CD4-positive, alpha-beta T cell treated with Interleukin-21 for 1 hour (primary cell): Measurements from ENCODE around the gene GIPC2.
"Not testable (repeated sequence)": the region's sequence is repeated elsewhere in the genome, so short reads cannot be mapped to it uniquely, and the experiment has no call there.

Experiments
- DNase-seq: peaks from one replicate; pipeline ENCODE4 v3.0.0-alpha.2; 2020

Gene GIPC2, protein sequence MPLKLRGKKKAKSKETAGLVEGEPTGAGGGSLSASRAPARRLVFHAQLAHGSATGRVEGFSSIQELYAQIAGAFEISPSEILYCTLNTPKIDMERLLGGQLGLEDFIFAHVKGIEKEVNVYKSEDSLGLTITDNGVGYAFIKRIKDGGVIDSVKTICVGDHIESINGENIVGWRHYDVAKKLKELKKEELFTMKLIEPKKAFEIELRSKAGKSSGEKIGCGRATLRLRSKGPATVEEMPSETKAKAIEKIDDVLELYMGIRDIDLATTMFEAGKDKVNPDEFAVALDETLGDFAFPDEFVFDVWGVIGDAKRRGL

DNA sequence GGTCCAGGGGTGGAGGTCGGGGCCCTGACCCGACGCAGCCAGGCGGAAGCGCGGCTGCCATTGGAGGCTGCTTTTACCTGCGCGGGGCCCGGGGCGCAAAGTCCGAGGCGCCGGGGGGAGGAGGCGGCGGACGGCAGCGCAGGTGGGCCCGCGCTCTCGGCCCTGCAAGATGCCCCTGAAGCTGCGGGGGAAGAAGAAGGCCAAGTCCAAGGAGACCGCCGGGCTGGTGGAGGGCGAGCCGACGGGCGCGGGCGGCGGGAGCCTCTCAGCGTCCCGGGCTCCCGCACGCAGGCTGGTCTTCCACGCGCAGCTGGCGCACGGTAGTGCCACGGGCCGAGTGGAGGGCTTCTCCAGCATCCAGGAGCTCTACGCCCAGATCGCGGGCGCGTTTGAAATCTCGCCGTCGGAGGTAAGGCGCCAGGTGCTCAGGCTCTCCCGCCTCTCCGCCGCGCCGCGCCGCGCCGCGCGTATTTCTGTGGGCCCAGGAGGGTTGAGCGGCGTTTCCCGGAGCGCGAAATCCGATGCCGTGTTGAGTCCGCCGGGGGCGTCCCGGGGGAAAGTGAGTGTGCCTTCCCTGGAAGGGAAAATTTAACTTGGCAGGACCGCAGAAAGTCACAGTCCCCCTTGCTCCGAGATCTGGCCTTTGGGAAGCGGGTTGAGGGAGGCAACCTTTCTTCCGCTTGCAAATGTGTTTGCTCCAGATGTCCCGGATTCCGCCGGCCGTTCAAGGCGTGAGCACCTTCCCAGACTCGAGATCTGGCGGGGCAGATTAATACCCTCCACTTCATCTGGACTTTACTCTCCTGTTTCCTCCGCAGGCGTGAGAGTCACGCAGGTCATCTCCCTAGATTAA lies at the start of gene GIPC2:
Gene GIPC2, plus strand, starts transcription at position 41 of the 853 bp plus-strand sequence. Its CDS starts 129 bp downstream, at position 170.
- no peak for DNase-seq

DNA sequence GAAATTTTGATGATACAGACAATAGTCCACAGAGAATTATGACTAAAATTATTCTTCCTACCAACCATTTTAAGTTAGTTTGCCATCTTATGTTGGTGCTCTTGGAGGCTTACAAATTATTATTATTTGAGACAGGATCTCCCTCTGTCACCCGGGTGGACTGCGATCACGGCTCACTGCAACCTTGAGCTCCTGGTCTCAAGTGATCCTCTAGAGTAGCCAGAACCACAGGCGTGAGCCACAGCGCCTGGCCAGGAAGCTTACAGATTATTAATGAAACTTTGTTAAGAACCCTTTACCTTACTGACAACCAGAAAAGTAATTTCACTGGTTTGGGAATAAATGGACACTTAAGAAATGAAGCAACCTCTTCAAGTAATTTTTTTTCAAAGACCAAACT lies 49.0 kb upstream of the GIPC2 start:
- DNase-seq = no peak

DNA sequence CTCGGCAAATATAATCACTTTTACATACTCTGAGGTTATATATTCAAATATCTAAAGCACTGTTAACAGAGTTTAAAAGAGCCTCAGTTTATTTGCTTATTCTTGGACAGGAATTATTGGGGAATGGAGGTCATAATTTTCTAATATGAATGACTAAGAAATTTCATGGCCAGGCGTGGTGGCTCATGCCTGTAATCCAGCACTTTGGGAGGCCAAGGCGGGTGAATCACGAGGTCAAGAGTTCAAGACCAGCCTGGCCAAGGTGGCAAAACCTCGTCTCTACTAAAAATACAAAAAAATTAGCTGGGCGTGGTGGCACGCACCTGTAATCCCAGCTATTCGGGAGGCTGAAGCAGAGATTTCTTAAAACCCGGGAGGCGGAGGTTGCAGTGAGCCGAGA lies 45.2 kb upstream of the GIPC2 start:
- not testable (repeated sequence) for DNase-seq

DNA sequence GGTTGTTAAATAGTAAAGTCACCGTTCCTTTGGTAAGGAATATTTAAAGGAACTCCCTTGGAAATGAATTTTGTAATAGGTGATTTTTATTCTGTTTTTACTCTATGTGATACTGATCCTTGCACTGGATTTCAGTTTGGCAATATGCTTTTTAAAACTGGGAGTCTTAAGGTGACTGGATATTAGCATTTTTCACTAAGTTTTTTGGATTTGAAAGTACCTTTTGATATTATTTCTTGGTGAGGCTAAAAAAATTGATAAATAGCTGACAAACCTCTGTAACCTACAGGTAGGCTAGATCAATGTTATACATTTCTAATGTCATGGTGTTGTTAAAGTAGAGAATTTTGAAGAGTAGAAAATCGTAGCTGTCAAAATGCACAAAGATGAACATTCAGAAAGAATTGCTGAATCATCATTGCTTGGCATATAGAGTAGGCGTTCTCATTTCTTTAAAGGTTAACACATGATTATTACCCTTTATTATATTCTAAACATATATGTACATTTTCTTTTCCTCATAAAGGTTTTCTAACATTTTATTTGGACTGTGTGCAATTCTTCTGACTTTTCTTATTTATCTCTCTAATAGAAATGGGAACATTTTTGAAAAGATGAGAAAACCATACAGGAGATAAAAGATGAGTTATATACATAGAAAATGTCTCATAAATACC lies 42.6 kb upstream of the GIPC2 start:
- peak; percentile 21 for DNase-seq

DNA sequence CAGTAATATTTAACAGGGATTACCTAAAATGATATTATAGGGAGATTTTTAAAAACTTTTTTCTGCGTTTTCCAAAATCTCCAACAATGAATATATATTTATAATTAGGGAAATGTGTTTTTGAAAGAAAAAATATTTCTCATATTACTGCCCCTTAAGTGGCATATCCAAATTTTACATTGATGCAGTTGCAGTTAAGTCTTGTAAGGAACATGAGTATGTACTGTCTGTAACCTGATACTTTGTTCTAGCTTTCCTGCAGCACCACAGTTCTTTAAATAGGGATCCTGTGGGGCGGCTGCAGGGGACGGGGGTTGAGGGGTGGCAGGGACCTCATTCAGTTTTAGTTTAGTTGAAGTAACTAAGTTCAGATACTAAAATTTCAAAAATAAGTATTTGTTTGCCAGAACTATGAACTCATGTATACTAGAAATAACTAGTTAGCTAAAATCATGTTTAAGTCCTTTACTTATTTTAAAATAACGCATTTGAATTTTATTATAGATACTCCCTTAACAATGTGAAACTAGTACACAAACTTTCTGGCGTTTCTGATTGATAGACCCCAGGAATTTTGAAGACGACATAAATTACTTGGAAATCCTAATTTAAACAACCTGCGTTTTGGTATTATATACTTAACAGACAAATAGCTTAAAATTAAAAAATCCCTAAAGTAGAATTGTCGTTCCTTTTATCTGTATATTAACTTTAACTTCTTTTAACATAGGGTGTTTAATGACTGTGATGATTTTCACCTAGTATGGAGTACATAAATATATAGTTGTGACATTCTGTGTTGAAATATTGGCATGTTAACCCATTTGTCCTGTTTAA lies 41.7 kb upstream of the GIPC2 start:
- peak; percentile 61 for DNase-seq

DNA sequence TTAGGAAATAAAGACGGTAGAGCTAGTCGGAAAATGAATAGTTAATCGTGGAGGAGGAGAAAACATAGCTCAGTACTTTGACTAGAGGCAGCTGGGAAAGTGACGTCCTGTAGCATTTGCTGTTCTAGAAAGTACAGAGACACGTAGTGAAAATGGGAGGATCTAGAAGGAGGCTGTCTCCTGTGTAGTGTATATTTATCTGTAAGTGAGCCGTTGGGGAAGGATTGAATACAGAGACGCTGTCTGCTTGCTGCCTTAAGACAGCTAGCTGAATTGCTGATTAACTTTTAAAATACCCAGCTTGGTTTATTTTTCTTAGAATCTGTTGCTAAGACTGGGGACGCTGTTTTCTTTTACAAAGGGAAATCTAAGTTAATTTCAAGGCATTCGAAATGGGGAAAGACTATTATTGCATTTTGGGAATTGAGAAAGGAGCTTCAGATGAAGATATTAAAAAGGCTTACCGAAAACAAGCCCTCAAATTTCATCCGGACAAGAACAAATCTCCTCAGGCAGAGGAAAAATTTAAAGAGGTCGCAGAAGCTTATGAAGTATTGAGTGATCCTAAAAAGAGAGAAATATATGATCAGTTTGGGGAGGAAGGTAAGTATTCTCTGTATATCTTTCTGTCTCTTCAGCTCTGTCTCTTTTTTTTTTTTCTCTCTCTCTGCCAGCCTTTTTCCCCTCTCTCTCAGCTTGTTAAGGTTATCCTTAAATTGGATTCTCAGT lies 40.9 kb upstream of the GIPC2 start, which contains the start of gene DNAJB4:
Gene DNAJB4, plus strand, starts transcription at position 221 of the 729 bp plus-strand sequence. Its CDS starts 172 bp downstream, at position 393.
- DNase-seq = peak; percentile 94

DNA sequence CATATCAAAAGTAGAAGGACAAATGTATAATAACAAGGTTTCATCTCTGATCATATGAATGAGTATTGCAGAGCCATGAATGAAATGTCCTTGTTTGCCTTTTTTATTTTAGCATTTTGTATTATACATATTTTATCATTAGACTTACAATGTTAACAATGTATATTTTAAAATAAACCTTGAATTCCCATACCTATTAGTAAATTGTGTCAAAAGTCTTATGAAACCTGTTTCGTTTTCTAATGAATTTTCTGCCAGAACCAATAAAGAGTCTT lies 40.4 kb upstream of the GIPC2 start:
- DNase-seq = no peak

DNA sequence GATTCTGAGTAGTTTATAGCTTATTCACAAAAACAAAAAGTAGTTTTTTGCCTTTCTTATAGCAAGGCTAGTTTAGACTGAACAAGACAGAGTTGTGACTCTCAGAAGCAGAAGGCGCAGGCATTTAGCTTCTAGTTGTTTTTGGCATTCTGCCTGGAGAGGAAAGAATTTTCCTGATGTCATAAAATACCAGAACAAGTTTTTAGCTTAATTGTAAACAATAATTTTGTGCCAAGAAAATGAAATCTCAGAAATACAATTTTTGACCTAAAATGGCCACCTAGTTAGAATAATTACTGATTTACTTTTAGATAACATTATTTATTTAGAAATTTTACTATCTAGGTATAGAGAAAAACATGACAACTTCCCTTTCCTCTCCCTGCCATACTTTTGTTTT lies 40.0 kb upstream of the GIPC2 start:
- DNase-seq = peak; percentile 31

DNA sequence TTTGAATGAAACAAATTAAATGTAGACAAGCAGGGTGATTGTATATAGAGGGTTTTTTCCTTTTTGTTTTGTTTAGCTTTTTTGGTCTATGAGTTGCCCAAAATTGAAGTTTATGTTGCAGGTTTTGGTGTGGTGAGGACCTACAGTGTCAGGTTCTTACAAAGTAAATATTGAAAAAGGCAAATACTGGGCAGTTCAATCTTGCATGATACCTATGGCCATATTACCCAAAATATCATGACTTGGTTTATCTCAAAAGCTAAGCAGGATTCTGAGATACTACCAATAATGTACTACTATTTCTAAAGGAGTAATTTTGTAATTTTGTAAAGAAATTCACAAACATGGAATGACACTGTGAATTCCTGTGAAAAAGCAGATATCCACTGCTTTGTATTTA lies 39.2 kb upstream of the GIPC2 start:
- no peak for DNase-seq

DNA sequence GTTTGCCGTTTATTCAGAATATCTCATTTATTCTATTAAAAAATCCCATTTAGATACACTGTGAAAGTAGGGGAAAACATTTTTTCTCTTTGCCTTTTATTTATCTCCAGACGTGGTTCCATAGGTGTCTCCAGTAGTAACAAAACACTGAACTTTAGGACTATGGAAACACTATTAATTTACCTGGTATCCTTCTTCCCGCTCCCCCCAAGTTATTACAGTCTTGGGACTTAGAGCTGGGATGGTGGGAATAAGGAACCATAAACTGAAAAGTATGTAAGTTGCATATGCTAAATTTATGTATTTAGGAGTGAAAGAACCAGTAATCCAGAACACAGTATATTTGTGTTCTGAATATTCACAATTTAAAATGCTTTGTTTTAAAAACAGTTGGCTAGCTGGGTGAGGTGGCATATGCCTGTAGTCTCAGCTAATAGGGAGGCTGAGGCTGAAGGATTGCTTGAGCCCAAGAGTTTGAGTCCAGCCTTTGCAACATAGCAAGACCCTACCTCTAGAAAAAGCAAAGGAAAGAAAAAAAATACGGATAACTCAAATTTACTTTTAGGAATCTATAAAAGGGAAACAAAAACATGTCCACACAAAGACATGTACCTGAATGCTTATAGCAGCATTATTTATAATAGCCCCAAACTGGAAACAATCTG lies 38.0 kb upstream of the GIPC2 start:
- DNase-seq = no peak

DNA sequence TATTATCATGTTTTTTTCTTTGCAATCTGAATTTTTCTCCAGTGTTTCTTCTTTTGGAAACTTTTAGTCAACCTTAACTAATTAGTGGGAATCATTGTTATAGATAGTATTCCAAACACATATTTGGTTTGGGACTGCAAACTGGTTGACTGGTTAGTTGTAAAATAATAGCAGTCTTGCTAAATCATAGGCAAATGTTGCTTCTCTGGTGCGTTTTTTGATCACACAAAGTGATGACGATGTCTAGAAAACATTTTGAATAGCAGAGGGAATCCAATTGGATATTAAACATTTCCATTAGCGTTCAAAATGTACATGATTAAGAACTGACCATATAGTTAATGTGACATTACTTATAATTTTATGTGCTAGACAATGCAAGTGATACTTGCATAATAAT lies 36.5 kb upstream of the GIPC2 start:
- DNase-seq = no peak

DNA sequence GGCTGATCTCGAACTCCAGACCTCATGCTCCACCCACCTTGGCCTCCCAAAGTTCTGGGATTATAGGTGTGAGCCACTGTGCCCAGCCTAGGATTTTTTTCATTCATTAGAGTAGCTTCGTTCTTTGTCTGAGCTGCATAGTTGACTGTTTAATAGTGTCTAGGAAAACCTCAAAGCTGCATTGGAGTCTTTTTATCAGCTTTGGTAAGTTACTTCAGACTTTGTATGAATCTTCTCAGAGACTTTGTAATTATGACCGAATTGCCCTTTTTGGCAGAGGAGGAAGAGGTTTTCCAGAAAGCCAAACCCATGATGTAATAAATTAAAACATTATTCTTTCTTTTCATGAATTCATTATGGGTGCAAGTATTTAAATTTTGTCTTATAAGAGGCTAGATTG lies 35.9 kb upstream of the GIPC2 start:
- no peak for DNase-seq

DNA sequence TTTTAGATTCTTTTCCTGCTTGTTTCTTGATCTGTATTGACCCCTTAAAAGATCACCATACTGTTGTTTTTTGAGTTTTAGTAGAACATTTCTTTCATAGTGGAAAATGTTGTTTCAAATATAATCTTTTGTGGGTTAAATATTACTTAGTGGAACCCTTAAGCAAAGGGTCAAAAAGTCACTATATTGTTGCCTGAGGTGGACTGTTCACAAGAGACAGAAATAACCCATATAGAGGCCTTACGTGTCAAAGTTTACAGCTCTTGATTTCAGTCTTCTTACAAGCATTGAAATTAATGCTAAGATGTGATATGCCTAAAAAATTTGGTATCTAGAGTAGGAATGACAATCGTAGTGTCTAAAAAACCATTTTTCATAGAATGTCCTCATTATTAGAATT lies 34.7 kb upstream of the GIPC2 start:
- DNase-seq = no peak

DNA sequence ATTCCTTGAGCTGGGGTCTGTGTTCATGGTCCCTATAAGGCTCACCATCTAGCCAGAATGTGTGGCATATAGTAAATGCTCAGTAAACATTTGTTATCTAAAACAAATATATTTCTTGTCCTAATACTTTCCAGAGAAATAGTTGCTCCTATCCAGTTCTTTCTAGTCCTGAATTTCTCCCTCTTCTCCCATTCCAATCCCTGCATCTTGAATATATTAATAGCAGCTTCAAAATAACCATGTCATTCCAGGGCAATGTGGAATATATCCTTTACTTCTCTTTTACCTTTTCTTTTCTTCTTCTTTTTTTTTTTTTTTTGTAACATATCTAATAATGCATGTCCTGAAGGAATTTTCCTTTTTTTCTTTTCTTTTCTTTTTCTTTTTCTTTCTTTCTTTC lies 30.6 kb upstream of the GIPC2 start:
- DNase-seq = no peak

DNA sequence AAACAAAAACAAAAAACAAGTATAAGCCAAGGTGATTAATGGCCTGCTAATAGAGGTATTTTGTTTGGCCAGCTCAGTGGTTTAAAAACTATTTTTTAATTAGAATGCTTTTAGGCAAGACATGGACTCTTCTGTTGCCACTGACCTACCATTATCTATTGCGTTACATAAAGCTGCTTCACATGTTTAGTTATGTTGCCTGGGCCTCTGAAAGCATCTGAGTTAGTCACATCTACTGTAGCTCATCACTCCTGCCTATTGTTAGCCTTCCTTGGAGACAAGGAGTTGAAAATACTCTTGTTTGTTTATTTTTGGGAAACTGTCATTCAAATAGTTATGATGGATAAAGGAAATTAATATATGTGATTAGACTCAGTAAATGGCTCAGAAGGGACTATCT lies 26.7 kb upstream of the GIPC2 start:
- no peak for DNase-seq

DNA sequence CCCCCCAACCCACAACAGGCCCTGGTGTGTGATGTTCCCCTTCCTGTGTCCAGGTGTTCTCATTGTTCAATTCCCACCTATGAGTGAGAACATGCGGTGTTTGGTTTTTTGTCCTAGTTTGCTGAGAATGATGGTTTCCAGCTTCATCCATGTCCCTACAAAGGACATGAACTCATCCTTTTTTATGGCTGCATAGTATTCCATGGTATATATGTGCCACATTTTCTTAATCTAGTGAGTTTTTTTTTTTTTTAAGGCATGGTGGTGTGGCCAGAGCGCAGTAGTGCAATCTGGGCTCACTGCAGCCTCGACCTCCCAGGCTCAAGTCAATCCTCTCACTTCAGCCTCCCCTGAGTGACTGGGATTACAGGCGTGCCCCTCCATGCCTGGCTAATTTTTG lies 24.6 kb upstream of the GIPC2 start:
- DNase-seq = not testable (repeated sequence)

DNA sequence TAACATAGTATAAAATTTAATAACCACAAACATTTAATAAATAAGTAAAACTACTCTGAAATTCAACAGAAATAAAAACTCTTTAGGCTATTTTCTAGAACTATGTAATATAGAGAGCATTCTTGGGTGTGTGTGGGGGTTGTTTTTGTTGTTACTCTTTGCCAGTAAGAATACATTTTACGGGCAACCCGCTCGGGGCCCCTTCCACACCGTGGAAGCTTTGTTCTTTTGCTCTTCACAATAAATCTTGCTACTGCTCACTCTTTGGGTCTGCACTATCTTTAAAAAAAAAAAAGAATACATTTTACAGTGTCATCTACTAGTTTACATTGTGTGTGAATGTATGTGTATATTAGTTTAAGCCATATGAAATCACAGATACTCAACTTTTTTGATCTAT lies 16.0 kb upstream of the GIPC2 start:
- DNase-seq = no peak

DNA sequence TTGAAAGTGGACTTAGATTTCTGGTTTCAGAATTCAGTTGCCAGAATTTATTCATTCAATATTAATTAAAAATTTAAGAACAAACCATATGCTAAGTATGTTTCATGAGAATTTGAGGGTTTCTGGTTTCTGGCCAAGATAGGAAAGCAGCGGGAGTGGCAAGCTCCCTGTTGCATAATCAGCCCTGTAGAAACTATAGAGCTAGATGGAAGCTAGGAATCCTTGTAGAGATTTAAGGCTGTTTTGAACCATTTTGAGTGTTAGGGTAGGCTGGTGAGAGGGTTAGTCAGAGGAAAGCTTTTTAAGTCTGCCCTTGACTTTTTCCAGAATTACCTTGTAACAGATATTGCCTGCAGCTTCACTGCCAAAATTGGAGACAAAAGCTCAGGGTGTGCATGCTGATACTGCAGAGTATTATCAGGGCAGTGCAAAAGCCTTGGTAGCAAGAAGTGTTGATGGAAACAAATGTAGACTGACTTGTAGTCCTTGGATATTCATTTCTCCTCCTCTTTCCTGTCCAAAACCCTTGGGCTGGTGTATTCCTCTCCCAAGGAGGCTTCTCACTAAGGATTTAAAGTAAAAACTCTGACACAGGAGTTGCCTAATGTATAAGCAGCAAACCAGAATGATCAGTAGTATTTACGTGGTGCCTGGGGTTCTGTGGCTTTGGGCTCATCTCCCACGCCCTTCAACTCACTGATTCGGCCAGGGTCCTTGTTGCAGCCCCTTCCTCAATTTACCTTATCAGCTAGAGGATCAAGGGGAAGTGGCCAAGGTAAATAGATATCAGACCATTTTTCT lies 12.6 kb upstream of the GIPC2 start:
- no peak for DNase-seq

DNA sequence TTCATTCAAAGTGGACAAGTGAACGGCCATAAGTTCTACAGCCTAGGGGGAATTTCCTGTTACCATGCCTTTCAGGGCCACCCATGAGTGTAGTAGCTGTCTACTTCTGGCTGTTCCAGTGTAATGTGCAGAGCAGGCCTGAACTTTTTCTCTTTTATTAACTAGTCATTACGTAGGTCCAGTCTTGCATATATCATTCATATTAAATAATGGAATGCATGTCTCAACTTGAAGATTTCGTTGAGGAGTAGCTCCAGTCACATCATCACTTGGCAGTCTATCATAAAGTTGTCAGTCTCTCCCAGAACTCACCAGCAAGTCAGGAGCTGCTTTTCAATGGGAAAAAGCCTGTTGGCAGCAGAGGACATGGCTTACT lies 12.0 kb upstream of the GIPC2 start:
- DNase-seq = no peak

DNA sequence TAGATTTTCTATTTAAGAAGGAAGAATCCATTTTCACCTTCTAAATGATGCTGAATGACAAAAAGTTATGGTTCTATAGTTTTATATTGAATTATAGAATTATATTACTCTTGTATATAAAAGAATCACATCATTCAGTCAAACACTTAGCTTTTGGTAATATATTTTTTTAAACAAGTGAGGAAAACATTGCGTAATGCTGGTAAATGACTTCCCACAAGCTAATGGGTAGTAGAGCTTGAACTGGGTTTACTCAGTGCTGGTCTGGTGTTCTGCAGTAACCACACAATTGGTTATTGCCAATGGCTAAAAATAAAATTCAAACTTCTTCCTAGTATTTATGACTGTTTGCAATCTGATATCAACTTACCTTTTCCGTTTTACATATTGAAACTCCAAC lies 10.6 kb upstream of the GIPC2 start:
- no peak for DNase-seq

DNA sequence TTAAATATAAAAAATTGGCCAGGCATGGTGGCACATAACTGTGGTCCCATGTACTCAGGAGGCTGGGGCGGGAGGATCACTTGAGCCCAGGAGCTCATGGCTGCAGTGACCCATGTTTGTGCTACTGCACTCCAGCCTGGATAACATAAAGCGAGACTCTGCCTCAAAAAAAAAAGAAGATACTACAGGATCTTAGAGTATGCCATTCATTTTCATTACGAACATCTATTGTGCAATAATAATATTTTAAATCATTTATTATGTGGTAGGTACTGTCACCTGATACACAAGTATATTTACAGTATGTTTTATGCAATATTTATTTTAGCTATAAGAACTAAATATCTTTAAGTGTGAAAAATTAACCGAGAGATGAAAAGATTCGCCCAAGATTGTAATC lies 9.3 kb upstream of the GIPC2 start:
- no peak for DNase-seq
